DND-41 (cell line): ENCODE results near the gene IL20RB.

Experiments
- CTCF ChIP-seq: IDR thresholded peaks from 2 replicates; pipeline ENCODE4 v1.5.1; 2012; ENCODE audit warnings: borderline replicate concordance, low read length, moderate library complexity, mild to moderate bottlenecking; ENCODE audit not compliant: poor library complexity, severe bottlenecking; ENCODE audit errors: extremely low read depth
- EZH2 ChIP-seq: IDR thresholded peaks from 3 replicates; pipeline ENCODE4 v1.6.1; 2012; ENCODE audit warnings: borderline replicate concordance, low read depth, mild to moderate bottlenecking, moderate library complexity, low read length, inconsistent platforms; ENCODE audit not compliant: severe bottlenecking

DNA sequence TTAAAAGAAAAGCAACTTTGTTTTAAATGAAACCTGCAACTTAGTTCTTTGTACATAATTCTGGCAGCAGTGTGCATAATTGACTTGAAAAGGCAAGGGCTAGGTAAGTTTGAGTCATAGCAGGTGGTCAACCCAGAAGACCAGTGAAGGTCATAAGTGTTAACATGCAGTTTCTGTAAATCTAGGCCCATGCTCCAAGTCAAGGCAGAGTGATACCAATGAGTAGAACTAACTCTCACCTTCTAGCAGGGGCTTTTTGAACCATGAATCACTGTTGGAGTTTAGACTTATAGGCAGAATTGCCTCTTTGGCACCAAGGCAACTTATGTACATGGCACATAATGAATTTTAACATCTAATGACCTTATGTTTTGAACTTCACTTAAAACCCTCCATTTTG is 29.5 kb upstream of the IL20RB start:
- TF ChIP-seq CTCF (no peak), EZH2 (no peak)
